ENCODE measurements around the gene EIF2A.
"Not testable (repeated sequence)": the region's sequence is repeated elsewhere in the genome, so short reads cannot be mapped to it uniquely, and the experiment has no call there.

The EIF2A gene

GRCh38 chr3:150543531-150543930 lies 3.1 kb upstream of the EIF2A start:
- no peak for DNase-seq

GRCh38 chr3:150544041-150544440 lies 2.5 kb upstream of the EIF2A start:
- peak; percentile 61 for DNase-seq

- DNase-seq: no peak
These were observed 1.9 kb upstream of the EIF2A start for GRCh38 chr3:150544726-150545125.

- DNase-seq: peak; percentile 12
These were observed 965 bp upstream of the EIF2A start for GRCh38 chr3:150545419-150546225.

- DNase-seq: no peak
These were observed 606 bp downstream of the EIF2A start for GRCh38 chr3:150547045-150547741.

- no peak for DNase-seq
These were observed 9.4 kb downstream of the EIF2A start for GRCh38 chr3:150555859-150556436.

- no peak for DNase-seq
These were observed 10.2 kb downstream of the EIF2A start for GRCh38 chr3:150556792-150557191.

GRCh38 chr3:150557725-150558124 lies 11.1 kb downstream of the EIF2A start:
- no peak for DNase-seq

GRCh38 chr3:150564243-150564642 lies 17.7 kb downstream of the EIF2A start:
- no peak for DNase-seq

GRCh38 chr3:150567328-150567727 lies 20.7 kb downstream of the EIF2A start:
- DNase-seq: no peak

- DNase-seq: no peak
These were observed 31.3 kb downstream of the EIF2A start for GRCh38 chr3:150577855-150578254.

- DNase-seq: no peak
These were observed 34.6 kb downstream of the EIF2A start for GRCh38 chr3:150581174-150581573.

- DNase-seq: no peak
These were observed 36.0 kb downstream of the EIF2A start for GRCh38 chr3:150582620-150583019.

GRCh38 chr3:150583028-150583427 lies 36.4 kb downstream of the EIF2A start:
- DNase-seq: no peak

- no peak for DNase-seq
These were observed 41.6 kb downstream of the EIF2A start for GRCh38 chr3:150588027-150588830.

GRCh38 chr3:150589759-150590158 lies 43.2 kb downstream of the EIF2A start:
- DNase-seq: no peak

GRCh38 chr3:150594150-150594549 lies 47.6 kb downstream of the EIF2A start:
- no peak for DNase-seq

GRCh38 chr3:150597646-150598045 lies 51.1 kb downstream of the EIF2A start:
- no peak for DNase-seq

- peak; percentile 47 for DNase-seq
These were observed 53.2 kb downstream of the EIF2A start for GRCh38 chr3:150599611-150600297.

GRCh38 chr3:150600647-150601530 lies 54.3 kb downstream of the EIF2A start:
- not testable (repeated sequence) for DNase-seq
